ENCODE measurements around the gene RAB5B. TPM values are rescaled to one million over a fixed set of nuclear protein-coding genes. Genes with fewer than 3 reads are reported as not detected.
A peak's percentile ranks its signal among the peaks of the same experiment; 100 is the strongest.

The RAB5B gene
- total and polyA plus RNA-seq, 10 of the 15 experiments (the other 5 are each of a cell fraction or from before 2014, with no cell fraction given), result 7.5 to 149 (median 37.8) TPM

DNA sequence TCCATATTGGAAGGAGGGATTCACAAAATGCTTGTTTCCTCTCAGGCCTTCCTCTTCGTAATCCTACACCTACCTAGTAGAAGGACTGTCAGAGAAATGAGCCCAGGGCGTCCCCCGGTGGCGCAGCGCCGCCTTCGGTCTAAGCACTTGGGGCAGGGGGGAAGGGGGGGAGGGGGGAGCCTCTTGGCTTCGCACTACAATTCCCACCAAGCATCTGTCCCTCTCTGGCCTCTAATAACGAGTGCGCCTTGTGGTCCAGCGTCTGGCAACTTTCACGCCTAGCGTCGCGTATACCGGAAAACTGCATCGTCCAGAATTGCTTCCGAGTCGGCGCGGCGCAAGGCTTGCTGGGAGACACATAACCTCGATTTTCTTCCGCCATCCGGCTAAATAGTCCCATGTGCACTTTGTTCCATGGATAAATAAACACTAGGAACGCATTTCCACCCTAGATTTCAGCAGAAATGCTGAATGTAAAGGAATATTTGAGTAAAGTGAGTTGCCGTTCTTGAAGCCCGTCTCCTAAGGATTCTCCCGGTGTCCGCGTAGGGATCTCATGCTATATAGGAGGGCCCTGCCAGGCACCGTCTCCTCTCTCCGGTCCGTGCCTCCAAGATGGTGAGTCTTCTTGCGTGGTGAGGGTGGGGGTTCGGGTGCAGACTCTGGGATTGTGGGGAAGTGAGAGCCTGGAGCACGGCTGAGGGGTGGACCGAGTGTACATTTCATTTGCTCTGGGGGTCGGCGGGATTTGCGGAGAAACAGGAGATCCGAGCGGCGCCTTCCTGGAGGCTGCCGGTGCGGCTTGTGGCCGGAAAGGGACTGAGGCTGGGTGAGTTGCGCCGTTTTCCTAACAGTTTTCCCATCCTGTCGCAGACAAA, 67.9 kb downstream of the RAB5B start, which contains the start of gene RPS26:
TSS of gene RPS26 (plus strand) at position 367 of the 878 bp plus-strand sequence. CDS start at position 616, 249 bp downstream.
- H3K4me2 ChIP-seq (ENCODE audit: control insufficient read depth, insufficient read depth), result peak within 1 kb of the TSS; percentile 92
- FAIRE-seq (peak; percentile 99), ATAC-seq (peak; percentile 96), DNase-seq (ENCODE audit: low read depth, low spot score) (peak; percentile 98)
- intact Hi-C loops (cut with micrococcal nuclease; ENCODE audit: unreplicated experiment) (loop anchor here (1.0 to 5.0 kb wide), 5 partner anchors 45 to 303 kb away; partner anchors contain the start of gene DNAJC14), in situ Hi-C loops (cut with MboI) (no loop called here)
- H3K9ac ChIP-seq (ENCODE audit: control insufficient read depth, insufficient read depth, low read length), result peak within 1 kb of the TSS; percentile 96
- peak within 1 kb of the TSS; percentile 98 for H3K27ac ChIP-seq (ENCODE audit: control insufficient read depth, insufficient read depth)
- no TSS peak for BruUV-seq (replicated peaks)
- H3K27me3 ChIP-seq (replicated peaks in 1 of 2; ENCODE audit: control insufficient read depth in 2 of 2, insufficient read depth in 2 of 2, low read length in 1 of 2), result no peaks in the 10 kb centered on the region
- under 1% methylated on average over 43 of the region's 50 CpGs for WGBS (ENCODE audit: insufficient coverage, insufficient replicate concordance, low lambda C conversion rate, missing lambda C conversion rate)
- H3K79me2 ChIP-seq (ENCODE audit: control insufficient read depth, insufficient read depth, low read length), result peaks cover 22% of the 10 kb centered on the region
- ChIA-PET CTCF (interaction anchor here (0.6 to 5.0 kb wide), 13 partner anchors 35 to 323 kb away, joined by 3 to 64 read pairs (median 4); partner anchors contain the start of genes ESYT1, RAB5B and SUOX), SMC1A (ENCODE audit: uncharacterized antibody, unreplicated experiment) (interaction anchor here (1.5 to 5.0 kb wide), 9 partner anchors 35 to 303 kb away, joined by 3 to 52 read pairs (median 6); partner anchors contain the start of genes DGKA, ORMDL2, SARNP and SUOX), RAD21 (ENCODE audit: unreplicated experiment) (interaction anchor here (0.7 to 3.4 kb wide), 8 partner anchors 43 to 317 kb away, joined by 3 to 32 read pairs (median 4); partner anchors contain the start of genes CD63, RAB5B and SUOX), POLR2A (interaction anchor here (1.0 to 4.0 kb wide), 4 partner anchors 46 to 303 kb away, joined by 4 to 12 read pairs (median 6); partner anchors contain the start of genes PA2G4 and RAB5B)
- H3K9me3 ChIP-seq (replicated peaks; ENCODE audit: control insufficient read depth, insufficient read depth, low read length), result no peaks in the 10 kb centered on the region
- H3K4me1 ChIP-seq (ENCODE audit: control insufficient read depth, insufficient read depth, low read length), result peaks cover 13% of the 10 kb centered on the region
- H2AFZ ChIP-seq (ENCODE audit: control insufficient read depth, low read depth, low read length), result peak within 1 kb of the TSS; percentile 99
- H3K36me3 ChIP-seq (ENCODE audit: control insufficient read depth in 2 of 2, insufficient read depth in 2 of 2, low read length in 1 of 2), result peaks cover 5 to 19% of the 10 kb centered on the region in 2 experiments; a peak in 3 of 4 replicates
- no peaks in the 10 kb centered on the region for H4K20me1 ChIP-seq (ENCODE audit: control insufficient read depth, insufficient read depth)
- H3K4me3 ChIP-seq, result peak within 1 kb of the TSS; percentile 98
- peak; percentile 71 for TF ChIP-seq SREBF1 (IDR thresholded peaks at IDR 0.05; ENCODE audit: low read length)
- TF ChIP-seq PAX8 (IDR thresholded peaks at IDR 0.05), result peak; percentile 84; the same call in 1 of the 2 replicates
- TF ChIP-seq SIX5 (IDR thresholded peaks at IDR 0.05; ENCODE audit: low read depth, low read length, severe bottlenecking), result peak; percentile 83
- TF ChIP-seq, protein P1, sequence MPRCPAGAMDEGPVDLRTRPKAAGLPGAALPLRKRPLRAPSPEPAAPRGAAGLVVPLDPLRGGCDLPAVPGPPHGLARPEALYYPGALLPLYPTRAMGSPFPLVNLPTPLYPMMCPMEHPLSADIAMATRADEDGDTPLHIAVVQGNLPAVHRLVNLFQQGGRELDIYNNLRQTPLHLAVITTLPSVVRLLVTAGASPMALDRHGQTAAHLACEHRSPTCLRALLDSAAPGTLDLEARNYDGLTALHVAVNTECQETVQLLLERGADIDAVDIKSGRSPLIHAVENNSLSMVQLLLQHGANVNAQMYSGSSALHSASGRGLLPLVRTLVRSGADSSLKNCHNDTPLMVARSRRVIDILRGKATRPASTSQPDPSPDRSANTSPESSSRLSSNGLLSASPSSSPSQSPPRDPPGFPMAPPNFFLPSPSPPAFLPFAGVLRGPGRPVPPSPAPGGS (IDR thresholded peaks at IDR 0.05; ENCODE audit: borderline replicate concordance, insufficient read depth, low read depth, low read length, poor library complexity, severe bottlenecking), result no peak
- TF ChIP-seq, protein P2, sequence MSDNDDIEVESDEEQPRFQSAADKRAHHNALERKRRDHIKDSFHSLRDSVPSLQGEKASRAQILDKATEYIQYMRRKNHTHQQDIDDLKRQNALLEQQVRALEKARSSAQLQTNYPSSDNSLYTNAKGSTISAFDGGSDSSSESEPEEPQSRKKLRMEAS (IDR thresholded peaks at IDR 0.05; ENCODE audit: low read depth, low read length), result peak; percentile 58
- TF ChIP-seq, protein P3, sequence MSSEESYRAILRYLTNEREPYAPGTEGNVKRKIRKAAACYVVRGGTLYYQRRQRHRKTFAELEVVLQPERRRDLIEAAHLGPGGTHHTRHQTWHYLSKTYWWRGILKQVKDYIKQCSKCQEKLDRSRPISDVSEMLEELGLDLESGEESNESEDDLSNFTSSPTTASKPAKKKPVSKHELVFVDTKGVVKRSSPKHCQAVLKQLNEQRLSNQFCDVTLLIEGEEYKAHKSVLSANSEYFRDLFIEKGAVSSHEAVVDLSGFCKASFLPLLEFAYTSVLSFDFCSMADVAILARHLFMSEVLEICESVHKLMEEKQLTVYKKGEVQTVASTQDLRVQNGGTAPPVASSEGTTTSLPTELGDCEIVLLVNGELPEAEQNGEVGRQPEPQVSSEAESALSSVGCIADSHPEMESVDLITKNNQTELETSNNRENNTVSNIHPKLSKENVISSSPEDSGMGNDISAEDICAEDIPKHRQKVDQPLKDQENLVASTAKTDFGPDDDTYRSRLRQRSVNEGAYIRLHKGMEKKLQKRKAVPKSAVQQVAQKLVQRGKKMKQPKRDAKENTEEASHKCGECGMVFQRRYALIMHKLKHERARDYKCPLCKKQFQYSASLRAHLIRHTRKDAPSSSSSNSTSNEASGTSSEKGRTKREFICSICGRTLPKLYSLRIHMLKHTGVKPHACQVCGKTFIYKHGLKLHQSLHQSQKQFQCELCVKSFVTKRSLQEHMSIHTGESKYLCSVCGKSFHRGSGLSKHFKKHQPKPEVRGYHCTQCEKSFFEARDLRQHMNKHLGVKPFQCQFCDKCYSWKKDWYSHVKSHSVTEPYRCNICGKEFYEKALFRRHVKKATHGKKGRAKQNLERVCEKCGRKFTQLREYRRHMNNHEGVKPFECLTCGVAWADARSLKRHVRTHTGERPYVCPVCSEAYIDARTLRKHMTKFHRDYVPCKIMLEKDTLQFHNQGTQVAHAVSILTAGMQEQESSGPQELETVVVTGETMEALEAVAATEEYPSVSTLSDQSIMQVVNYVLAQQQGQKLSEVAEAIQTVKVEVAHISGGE (CRISPR knock-in tag; IDR thresholded peaks at IDR 0.05), result 0 out of 2 replicates have a peak, but pooled peaks have one; percentile 25
- TF ChIP-seq TCF3 (IDR thresholded peaks at IDR 0.05; ENCODE audit: borderline replicate concordance, insufficient read depth, low read depth, low read length), result peak; percentile 84; the same call in 1 of the 2 replicates
- TF ChIP-seq CREB1 (IDR thresholded peaks at IDR 0.05; ENCODE audit: low read depth), result peak; percentile 95
- TF ChIP-seq SPI1 (IDR thresholded peaks at IDR 0.05; ENCODE audit: borderline replicate concordance, insufficient read depth, low read depth, low read length), result no peak; the same call in 1 of the 2 replicates
- TF ChIP-seq, protein P4, sequence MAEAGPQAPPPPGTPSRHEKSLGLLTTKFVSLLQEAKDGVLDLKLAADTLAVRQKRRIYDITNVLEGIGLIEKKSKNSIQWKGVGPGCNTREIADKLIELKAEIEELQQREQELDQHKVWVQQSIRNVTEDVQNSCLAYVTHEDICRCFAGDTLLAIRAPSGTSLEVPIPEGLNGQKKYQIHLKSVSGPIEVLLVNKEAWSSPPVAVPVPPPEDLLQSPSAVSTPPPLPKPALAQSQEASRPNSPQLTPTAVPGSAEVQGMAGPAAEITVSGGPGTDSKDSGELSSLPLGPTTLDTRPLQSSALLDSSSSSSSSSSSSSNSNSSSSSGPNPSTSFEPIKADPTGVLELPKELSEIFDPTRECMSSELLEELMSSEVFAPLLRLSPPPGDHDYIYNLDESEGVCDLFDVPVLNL (IDR thresholded peaks at IDR 0.05; ENCODE audit: low read depth, low read length), result no peak
- TF ChIP-seq BRCA1 (IDR thresholded peaks at IDR 0.05; ENCODE audit: low read depth, low read length), result no peak
- TF ChIP-seq YBX1 (IDR thresholded peaks at IDR 0.05), result no peak
- TF ChIP-seq, protein P5, sequence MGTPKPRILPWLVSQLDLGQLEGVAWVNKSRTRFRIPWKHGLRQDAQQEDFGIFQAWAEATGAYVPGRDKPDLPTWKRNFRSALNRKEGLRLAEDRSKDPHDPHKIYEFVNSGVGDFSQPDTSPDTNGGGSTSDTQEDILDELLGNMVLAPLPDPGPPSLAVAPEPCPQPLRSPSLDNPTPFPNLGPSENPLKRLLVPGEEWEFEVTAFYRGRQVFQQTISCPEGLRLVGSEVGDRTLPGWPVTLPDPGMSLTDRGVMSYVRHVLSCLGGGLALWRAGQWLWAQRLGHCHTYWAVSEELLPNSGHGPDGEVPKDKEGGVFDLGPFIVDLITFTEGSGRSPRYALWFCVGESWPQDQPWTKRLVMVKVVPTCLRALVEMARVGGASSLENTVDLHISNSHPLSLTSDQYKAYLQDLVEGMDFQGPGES (IDR thresholded peaks at IDR 0.05), result peak; percentile 67
